Measurements from ENCODE around the gene CCDC50.

- TF ChIP-seq CTCF (optimal IDR thresholded peaks at IDR 0.05 in 1 of 3, IDR thresholded peaks at IDR 0.05 in 1 of 3, conservative IDR thresholded peaks at IDR 0.05 in 1 of 3; ENCODE audit: extremely low read depth in 1 of 3, insufficient read depth in 2 of 3, low read length in 3 of 3) (no peak), EZH2 (IDR thresholded peaks at IDR 0.05; ENCODE audit: low read length) (no peak)
Measured at GRCh38 chr3:191327526-191327925, 1.7 kb upstream of the CCDC50 start.
